Panc1 (cell line): Measurements from ENCODE around the gene ANO1. TPM values are rescaled to one million over a fixed set of nuclear protein-coding genes. Genes with fewer than 3 reads are reported as not detected.

Experiments used
- ATAC-seq: fragments of 200-7000 bp; cut with Tn5 transposase; 2 replicates; pipeline ENCODE4 v1.9.1; 2020; ENCODE audit warnings: mild to moderate bottlenecking, moderate library complexity
- BruUV-seq: library from RNA; stranded (reverse); fragments of 400-500 nt; replicated peaks from 2 replicates; lab custom pipeline; 2021; lab: Mats Ljungman, UMichigan
- CTCF ChIA-PET: fragments of 300-600 bp; sonication (Branson Sonifier 250); formaldehyde crosslinking; loops from one replicate; lab custom pipeline; 2022; ENCODE audit warnings: antibody characterized with exemption; lab: Charles Lee
- POLR2A ChIA-PET: fragments of 300-600 bp; sonication (Branson Sonifier 250); formaldehyde crosslinking; loops from one replicate; lab custom pipeline; 2022; ENCODE audit warnings: antibody characterized with exemption; lab: Charles Lee
- DNase-seq: peaks from one replicate; pipeline ENCODE4 v3.0.0-alpha.2; 2010; ENCODE audit warnings: low read depth, low spot score
- H3K27ac ChIP-seq: 2 replicates; pipeline ENCODE4 v1.5.1; 2011; ENCODE audit warnings: mild to moderate bottlenecking, low read length, inconsistent platforms
- H3K27me3 ChIP-seq: fragments of 200-500 bp; sonication (Bioruptor generic); 2 replicates; pipeline ENCODE4 v1.6.0; 2014; ENCODE audit warnings: low read length, inconsistent platforms; ENCODE audit not compliant: control insufficient read depth, insufficient read depth
- H3K36me3 ChIP-seq: fragments of 200-500 bp; sonication (Bioruptor generic); 2 replicates; pipeline ENCODE4 v1.5.1; 2014; ENCODE audit warnings: inconsistent platforms, mild to moderate bottlenecking, low read length, moderate library complexity; ENCODE audit not compliant: control insufficient read depth, insufficient read depth
- H3K4me1 ChIP-seq: 2 replicates; pipeline ENCODE4 v1.5.1; 2011; ENCODE audit warnings: inconsistent platforms, mild to moderate bottlenecking, low read length, moderate library complexity; ENCODE audit not compliant: control insufficient read depth, insufficient read depth
- H3K4me3 ChIP-seq, 2 experiments: 2 replicates each; pipeline ENCODE4 v1.5.1; 2011 to 2012; ENCODE audit warnings: low read depth in 2 of 2, low read length in 2 of 2, mild to moderate bottlenecking in 2 of 2, inconsistent platforms in 1 of 2, moderate library complexity in 1 of 2
- H3K9me3 ChIP-seq: fragments of 200-500 bp; sonication (Bioruptor generic); 2 replicates; pipeline ENCODE4 v1.5.1; 2014; ENCODE audit warnings: low read depth, mild to moderate bottlenecking, inconsistent platforms, low read length, moderate library complexity; ENCODE audit not compliant: control insufficient read depth, insufficient read depth
- POLR2AphosphoS5 ChIP-seq: IDR thresholded peaks from 2 replicates; pipeline ENCODE4 v1.6.1; 2012; ENCODE audit warnings: mild to moderate bottlenecking, low read depth, low read length, moderate library complexity
- SIN3A ChIP-seq: IDR thresholded peaks from 2 replicates; pipeline ENCODE4 v1.6.1; 2012; ENCODE audit warnings: low read depth, mild to moderate bottlenecking, low read length, moderate library complexity, borderline replicate concordance; ENCODE audit not compliant: insufficient read depth
- TCF7L2 ChIP-seq: IDR thresholded peaks from 2 replicates; pipeline ENCODE4 v1.6.1; 2011; ENCODE audit warnings: mild to moderate bottlenecking, low read depth, low read length, inconsistent platforms
- in situ Hi-C: cut with HindIII; loops from 2 replicates; pipeline ENCODE4 v1.10.0; 2016; ENCODE audit warnings: low sequenced_read_pairs, low pct_unique_long_range_greater_than_20kb
- intact Hi-C: fragments of 100-400 bp; cut with micrococcal nuclease; formaldehyde crosslinking; loops from one replicate; pipeline ENCODE4 v1.10.0; 2022; ENCODE audit not compliant: unreplicated experiment
- total RNA-seq: library from RNA; stranded (reverse); gene quantifications from one replicate; pipeline ENCODE4 v1.2.1, GENCODE V29; 2021; ENCODE audit not compliant: unreplicated experiment
- TF ChIP-seq, protein P1 (sequence below): fragments of 450-650 bp; IDR thresholded peaks from 2 replicates; pipeline ENCODE4 v1.5.1; 2017; ENCODE audit warnings: mild to moderate bottlenecking
- TF ChIP-seq, protein P2 (sequence below), 2 experiments: IDR thresholded peaks; 2 replicates each; pipeline ENCODE4 v1.6.1; 2011 to 2012; ENCODE audit warnings: low read depth in 2 of 2, control low read depth in 1 of 2, low read length in 1 of 2, mild to moderate bottlenecking in 1 of 2, moderate library complexity in 1 of 2; ENCODE audit not compliant: insufficient read depth in 1 of 2

ANO1 gene
- total RNA-seq, 1 experiment from 2014 or later = 2.3 TPM

DNA sequence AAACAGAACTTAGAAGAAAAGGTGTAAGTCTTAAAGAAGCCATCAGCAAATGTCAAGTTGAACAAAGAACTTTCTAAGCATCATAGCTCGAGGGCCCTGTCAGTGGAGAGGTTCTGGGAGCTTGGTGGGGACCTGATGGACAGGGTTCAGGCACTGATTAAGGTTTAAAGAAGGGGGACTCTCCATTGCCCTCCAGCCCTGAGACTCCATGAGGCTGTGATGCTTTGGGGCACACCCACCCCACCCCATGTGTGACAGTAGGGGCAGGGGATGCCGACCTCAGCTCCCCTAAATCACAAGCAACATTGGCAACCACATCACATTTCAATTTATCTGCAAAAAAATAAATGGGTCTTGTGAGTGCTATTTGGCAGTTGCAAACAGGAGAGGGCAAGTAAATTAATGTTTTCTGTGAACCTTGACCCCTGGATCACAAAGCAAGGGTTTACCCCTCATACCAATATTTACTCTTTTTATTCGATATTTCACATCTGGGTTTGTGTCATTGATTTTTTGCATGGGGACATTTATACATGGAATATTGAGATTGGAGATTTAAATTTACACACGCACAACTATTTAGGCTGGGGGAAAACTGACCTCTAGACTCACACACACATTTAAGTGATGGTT is 37.1 kb upstream of the ANO1 start:
- intact Hi-C loops (no loop called here), in situ Hi-C loops (no loop called here)
- BruUV-seq = no TSS peak
- TF ChIP-seq POLR2AphosphoS5 (no peak), TCF7L2 (no peak), SIN3A (no peak)
- TF ChIP-seq, protein P1, sequence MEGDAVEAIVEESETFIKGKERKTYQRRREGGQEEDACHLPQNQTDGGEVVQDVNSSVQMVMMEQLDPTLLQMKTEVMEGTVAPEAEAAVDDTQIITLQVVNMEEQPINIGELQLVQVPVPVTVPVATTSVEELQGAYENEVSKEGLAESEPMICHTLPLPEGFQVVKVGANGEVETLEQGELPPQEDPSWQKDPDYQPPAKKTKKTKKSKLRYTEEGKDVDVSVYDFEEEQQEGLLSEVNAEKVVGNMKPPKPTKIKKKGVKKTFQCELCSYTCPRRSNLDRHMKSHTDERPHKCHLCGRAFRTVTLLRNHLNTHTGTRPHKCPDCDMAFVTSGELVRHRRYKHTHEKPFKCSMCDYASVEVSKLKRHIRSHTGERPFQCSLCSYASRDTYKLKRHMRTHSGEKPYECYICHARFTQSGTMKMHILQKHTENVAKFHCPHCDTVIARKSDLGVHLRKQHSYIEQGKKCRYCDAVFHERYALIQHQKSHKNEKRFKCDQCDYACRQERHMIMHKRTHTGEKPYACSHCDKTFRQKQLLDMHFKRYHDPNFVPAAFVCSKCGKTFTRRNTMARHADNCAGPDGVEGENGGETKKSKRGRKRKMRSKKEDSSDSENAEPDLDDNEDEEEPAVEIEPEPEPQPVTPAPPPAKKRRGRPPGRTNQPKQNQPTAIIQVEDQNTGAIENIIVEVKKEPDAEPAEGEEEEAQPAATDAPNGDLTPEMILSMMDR = no peak
- TF ChIP-seq, protein P2, sequence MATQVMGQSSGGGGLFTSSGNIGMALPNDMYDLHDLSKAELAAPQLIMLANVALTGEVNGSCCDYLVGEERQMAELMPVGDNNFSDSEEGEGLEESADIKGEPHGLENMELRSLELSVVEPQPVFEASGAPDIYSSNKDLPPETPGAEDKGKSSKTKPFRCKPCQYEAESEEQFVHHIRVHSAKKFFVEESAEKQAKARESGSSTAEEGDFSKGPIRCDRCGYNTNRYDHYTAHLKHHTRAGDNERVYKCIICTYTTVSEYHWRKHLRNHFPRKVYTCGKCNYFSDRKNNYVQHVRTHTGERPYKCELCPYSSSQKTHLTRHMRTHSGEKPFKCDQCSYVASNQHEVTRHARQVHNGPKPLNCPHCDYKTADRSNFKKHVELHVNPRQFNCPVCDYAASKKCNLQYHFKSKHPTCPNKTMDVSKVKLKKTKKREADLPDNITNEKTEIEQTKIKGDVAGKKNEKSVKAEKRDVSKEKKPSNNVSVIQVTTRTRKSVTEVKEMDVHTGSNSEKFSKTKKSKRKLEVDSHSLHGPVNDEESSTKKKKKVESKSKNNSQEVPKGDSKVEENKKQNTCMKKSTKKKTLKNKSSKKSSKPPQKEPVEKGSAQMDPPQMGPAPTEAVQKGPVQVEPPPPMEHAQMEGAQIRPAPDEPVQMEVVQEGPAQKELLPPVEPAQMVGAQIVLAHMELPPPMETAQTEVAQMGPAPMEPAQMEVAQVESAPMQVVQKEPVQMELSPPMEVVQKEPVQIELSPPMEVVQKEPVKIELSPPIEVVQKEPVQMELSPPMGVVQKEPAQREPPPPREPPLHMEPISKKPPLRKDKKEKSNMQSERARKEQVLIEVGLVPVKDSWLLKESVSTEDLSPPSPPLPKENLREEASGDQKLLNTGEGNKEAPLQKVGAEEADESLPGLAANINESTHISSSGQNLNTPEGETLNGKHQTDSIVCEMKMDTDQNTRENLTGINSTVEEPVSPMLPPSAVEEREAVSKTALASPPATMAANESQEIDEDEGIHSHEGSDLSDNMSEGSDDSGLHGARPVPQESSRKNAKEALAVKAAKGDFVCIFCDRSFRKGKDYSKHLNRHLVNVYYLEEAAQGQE (IDR thresholded peaks at IDR 0.05; ENCODE audit: insufficient read depth in 1 of 2, low read depth in 2 of 2, low read length in 1 of 2) = no peak
- Histone ChIP-seq H3K4me1 (no peaks in the 10 kb centered on the region), H3K4me3 (no peak overlapping the region), H3K27me3 (no peaks in the 10 kb centered on the region), H3K9me3 (peaks cover 22% of the 10 kb centered on the region), H3K27ac (no peak overlapping the region), H3K36me3 (no peaks in the 10 kb centered on the region)
- DNase-seq = no peak
- no peak for ATAC-seq
- ChIA-PET CTCF (no interaction called here), POLR2A (no interaction called here)

DNA sequence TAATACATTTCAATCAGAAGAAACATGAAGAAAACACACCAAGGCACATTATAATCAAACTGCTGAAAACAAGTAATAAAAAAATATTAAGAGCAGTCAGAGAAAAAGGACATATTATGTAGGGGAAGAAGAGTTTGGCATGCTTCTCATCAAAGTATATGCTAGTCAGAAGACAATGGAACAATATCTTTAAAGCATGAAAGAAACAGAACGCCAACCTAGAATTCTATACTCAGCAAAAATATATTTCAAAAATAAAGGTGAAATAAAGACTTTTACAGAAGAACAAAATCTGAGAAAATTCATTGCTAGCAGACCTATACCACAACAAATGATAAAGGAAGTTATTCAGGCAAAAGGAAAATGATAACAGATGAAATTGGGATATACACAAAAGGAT is 34.6 kb upstream of the ANO1 start:
- Histone ChIP-seq H3K27me3 (peaks cover 16% of the 10 kb centered on the region), H3K4me3 (no peak overlapping the region), H3K9me3 (peaks cover 22% of the 10 kb centered on the region), H3K27ac (no peak overlapping the region), H3K36me3 (no peaks in the 10 kb centered on the region), H3K4me1 (no peaks in the 10 kb centered on the region)
- ATAC-seq (no peak), DNase-seq (no peak)
- in situ Hi-C loops = no loop called here
- BruUV-seq = no TSS peak
- TF ChIP-seq, protein P2 (IDR thresholded peaks at IDR 0.05; ENCODE audit: insufficient read depth in 1 of 2, low read depth in 2 of 2, low read length in 1 of 2) = no peak
- no peak for TF ChIP-seq TCF7L2
- TF ChIP-seq, protein P1 = no peak
- TF ChIP-seq SIN3A = no peak
- no peak for TF ChIP-seq POLR2AphosphoS5
- ChIA-PET CTCF (no interaction called here), POLR2A (no interaction called here)
- intact Hi-C loops = no loop called here
